Measurements from ENCODE around the gene RNU7-1.

DNA sequence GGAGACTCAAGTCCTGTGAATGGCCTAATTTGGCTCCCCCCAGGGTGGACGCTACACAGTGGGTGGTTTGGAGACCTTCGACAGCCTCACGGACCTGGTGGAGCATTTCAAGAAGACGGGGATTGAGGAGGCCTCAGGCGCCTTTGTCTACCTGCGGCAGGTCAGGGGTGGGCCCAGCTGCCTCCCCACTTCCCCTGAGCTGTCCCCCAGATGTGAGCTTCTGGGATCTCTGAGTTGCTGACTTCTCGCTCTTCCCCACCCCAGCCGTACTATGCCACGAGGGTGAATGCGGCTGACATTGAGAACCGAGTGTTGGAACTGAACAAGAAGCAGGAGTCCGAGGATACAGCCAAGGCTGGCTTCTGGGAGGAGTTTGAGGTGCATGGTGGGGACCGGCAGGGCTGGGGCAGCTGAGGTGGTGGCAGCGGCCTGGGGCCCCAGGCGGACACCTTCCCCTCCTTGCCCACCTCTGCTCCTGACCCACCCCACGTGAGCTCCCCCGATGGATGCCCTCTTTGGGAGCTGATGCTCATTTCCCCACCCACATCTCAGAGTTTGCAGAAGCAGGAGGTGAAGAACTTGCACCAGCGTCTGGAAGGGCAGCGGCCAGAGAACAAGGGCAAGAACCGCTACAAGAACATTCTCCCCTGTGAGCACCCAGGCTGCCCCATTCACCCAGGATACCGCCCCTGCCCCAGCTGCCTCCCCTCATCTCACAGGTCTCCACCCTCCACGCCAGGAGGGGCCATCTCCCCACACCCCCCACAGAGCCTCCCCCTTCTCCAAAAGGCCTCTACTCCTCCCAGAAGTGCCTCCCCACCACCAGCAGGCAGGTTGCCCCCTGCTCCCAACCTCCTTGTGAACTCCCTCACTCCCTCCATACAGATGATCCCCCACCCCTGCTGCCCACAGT is 11.7 kb downstream of the RNU7-1 start:
- TF ChIP-seq, protein P1, sequence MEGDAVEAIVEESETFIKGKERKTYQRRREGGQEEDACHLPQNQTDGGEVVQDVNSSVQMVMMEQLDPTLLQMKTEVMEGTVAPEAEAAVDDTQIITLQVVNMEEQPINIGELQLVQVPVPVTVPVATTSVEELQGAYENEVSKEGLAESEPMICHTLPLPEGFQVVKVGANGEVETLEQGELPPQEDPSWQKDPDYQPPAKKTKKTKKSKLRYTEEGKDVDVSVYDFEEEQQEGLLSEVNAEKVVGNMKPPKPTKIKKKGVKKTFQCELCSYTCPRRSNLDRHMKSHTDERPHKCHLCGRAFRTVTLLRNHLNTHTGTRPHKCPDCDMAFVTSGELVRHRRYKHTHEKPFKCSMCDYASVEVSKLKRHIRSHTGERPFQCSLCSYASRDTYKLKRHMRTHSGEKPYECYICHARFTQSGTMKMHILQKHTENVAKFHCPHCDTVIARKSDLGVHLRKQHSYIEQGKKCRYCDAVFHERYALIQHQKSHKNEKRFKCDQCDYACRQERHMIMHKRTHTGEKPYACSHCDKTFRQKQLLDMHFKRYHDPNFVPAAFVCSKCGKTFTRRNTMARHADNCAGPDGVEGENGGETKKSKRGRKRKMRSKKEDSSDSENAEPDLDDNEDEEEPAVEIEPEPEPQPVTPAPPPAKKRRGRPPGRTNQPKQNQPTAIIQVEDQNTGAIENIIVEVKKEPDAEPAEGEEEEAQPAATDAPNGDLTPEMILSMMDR (IDR thresholded peaks at IDR 0.05), result no peak
- no peak for TF ChIP-seq POLR2A (IDR thresholded peaks at IDR 0.05)
